CD14-positive monocyte (primary cell): ENCODE results near the gene CRABP2. TPM values are rescaled to one million over a fixed set of nuclear protein-coding genes. Genes with fewer than 3 reads are reported as not detected.

Source experiments
- DNase-seq, 3 donors: peaks; one replicate each; pipeline ENCODE4 v3.0.0-alpha.2; 2011 to 2022
- H2AFZ ChIP-seq: 2 replicates; pipeline ENCODE4 v1.6.0; 2012; ENCODE audit warnings: mild to moderate bottlenecking, low read depth, low read length, inconsistent platforms; ENCODE audit not compliant: insufficient read depth, poor library complexity, severe bottlenecking
- H3K27ac ChIP-seq, 2 donors: 1 replicate in 1 of 2; 2 replicates in 1 of 2; pipeline ENCODE4 v1.5.1; 2012 to 2013; ENCODE audit warnings: low read length in 2 of 2, control low read depth in 1 of 2, inconsistent platforms in 1 of 2, low read depth in 1 of 2, mild to moderate bottlenecking in 1 of 2
- H3K27me3 ChIP-seq, 2 donors: one replicate each; pipeline versions ENCODE4 v1.6.0 to v1.6.1; 2011 to 2013; ENCODE audit warnings: low read length in 2 of 2; ENCODE audit not compliant: control insufficient read depth in 2 of 2, insufficient read depth in 2 of 2
- H3K36me3 ChIP-seq, 2 donors: replicated peaks in 1 of 2; 1 replicate in 1 of 2; 2 replicates in 1 of 2; pipeline versions ENCODE4 v1.5.1 to v1.6.1; 2012 to 2013; ENCODE audit warnings: low read length in 2 of 2, control low read depth in 1 of 2, inconsistent platforms in 1 of 2, mild to moderate bottlenecking in 1 of 2; ENCODE audit not compliant: insufficient read depth in 2 of 2, control insufficient read depth in 1 of 2
- H3K4me1 ChIP-seq, 2 donors: 1 replicate in 1 of 2; 2 replicates in 1 of 2; pipeline versions ENCODE4 v1.5.1 to v1.6.1; 2012 to 2013; ENCODE audit warnings: low read length in 2 of 2, control low read depth in 1 of 2, inconsistent platforms in 1 of 2, mild to moderate bottlenecking in 1 of 2, moderate library complexity in 1 of 2; ENCODE audit not compliant: insufficient read depth in 2 of 2, control insufficient read depth in 1 of 2
- H3K4me2 ChIP-seq: replicated peaks from 2 replicates; pipeline ENCODE3; 2012; ENCODE audit warnings: low read length, moderate library complexity, mild to moderate bottlenecking; ENCODE audit not compliant: poor library complexity, severe bottlenecking; ENCODE audit errors: extremely low read depth
- H3K4me3 ChIP-seq, 3 experiments: fragments of 200-600 bp in 1 of 3; sonication (generic) in 1 of 3; replicated peaks in 1 of 3; 1 replicate in 2 of 3; 2 replicates in 1 of 3; pipeline ENCODE4 v1.5.1; 2011 to 2013; ENCODE audit warnings: low read length in 3 of 3, mild to moderate bottlenecking in 3 of 3, control low read depth in 2 of 3, low read depth in 2 of 3, inconsistent platforms in 1 of 3, moderate library complexity in 1 of 3
- H3K79me2 ChIP-seq: 2 replicates; pipeline ENCODE4 v1.6.0; 2012; ENCODE audit warnings: mild to moderate bottlenecking, control low read depth, inconsistent platforms, low read length, moderate library complexity; ENCODE audit not compliant: insufficient read depth
- H3K9ac ChIP-seq: 2 replicates; pipeline ENCODE4 v1.6.0; 2017; ENCODE audit warnings: low read length, mild to moderate bottlenecking; ENCODE audit not compliant: insufficient read depth, poor library complexity, severe bottlenecking
- H3K9me3 ChIP-seq, 2 donors: replicated peaks in 1 of 2; 1 replicate in 1 of 2; 2 replicates in 1 of 2; pipeline versions ENCODE4 v1.5.1 to v1.6.1; 2012 to 2013; ENCODE audit warnings: low read length in 2 of 2, control low read depth in 1 of 2; ENCODE audit not compliant: control insufficient read depth in 1 of 2, insufficient read depth in 1 of 2
- H4K20me1 ChIP-seq: 2 replicates; pipeline ENCODE4 v1.6.0; 2012; ENCODE audit warnings: mild to moderate bottlenecking, low read length, control low read depth, moderate library complexity; ENCODE audit not compliant: insufficient read depth
- H3K27ac Mint-ChIP-seq, 7 donors: one replicate each; pipeline ENCODE4 v1.8.0; 2020; ENCODE audit warnings: mild to moderate bottlenecking in 7 of 7, mixed read lengths in 7 of 7, moderate library complexity in 6 of 7, inconsistent platforms in 2 of 7
- H3K27me3 Mint-ChIP-seq, 3 donors: one replicate each; pipeline ENCODE4 v1.8.0; 2021 to 2022; ENCODE audit warnings: low read depth in 3 of 3, mild to moderate bottlenecking in 3 of 3, mixed read lengths in 3 of 3, moderate library complexity in 3 of 3, inconsistent platforms in 1 of 3
- H3K36me3 Mint-ChIP-seq, 2 donors: one replicate each; pipeline ENCODE4 v1.8.0; 2020; ENCODE audit warnings: mixed read lengths in 2 of 2, inconsistent platforms in 1 of 2, mild to moderate bottlenecking in 1 of 2
- H3K4me1 Mint-ChIP-seq: one replicate; pipeline ENCODE4 v1.8.0; 2020; ENCODE audit warnings: mild to moderate bottlenecking, mixed read lengths
- H3K4me3 Mint-ChIP-seq, 2 donors: one replicate each; pipeline ENCODE4 v1.8.0; 2020; ENCODE audit warnings: mild to moderate bottlenecking in 2 of 2, mixed read lengths in 2 of 2, moderate library complexity in 1 of 2
- H3K9me3 Mint-ChIP-seq, 7 donors: one replicate each; pipeline ENCODE4 v1.8.0; 2020 to 2022; ENCODE audit warnings: mixed read lengths in 7 of 7, mild to moderate bottlenecking in 6 of 7, moderate library complexity in 6 of 7, inconsistent platforms in 2 of 7
- CTCF ChIP-seq: fragments of 200-600 bp; IDR thresholded peaks from one replicate; pipeline ENCODE4 v1.8.0; 2022; ENCODE audit warnings: antibody characterized with exemption, mild to moderate bottlenecking
- WGBS: methylation state at CpG from one replicate; pipeline ENCODE4 v1.1.5; 2013; ENCODE audit warnings: missing lambda C conversion rate; ENCODE audit not compliant: insufficient coverage; 5-methylcytosine and 5-hydroxymethylcytosine counted together
- intact Hi-C, 2 donors: fragments of 100-400 bp; cut with micrococcal nuclease; formaldehyde crosslinking; loops; one replicate each; pipeline versions ENCODE4 v1.15.0 to v1.15.1; 2023
- polyA plus RNA-seq, 3 donors: library from polyadenylated mRNA; depleted of rRNA in 1 of 3; unstranded in 2 of 3; stranded (reverse) in 1 of 3; fragments of 300-500 nt in 2 of 3; fragments of >200 nt in 1 of 3; fragmentation: Illumina TruSeq in 2 of 3; gene quantifications; 1 replicate in 2 of 3; 2 replicates in 1 of 3; pipeline ENCODE4 v1.2.3, GENCODE V29; 2012 to 2021

The CRABP2 gene
- polyA plus RNA-seq, 3 donors: 0.23 to 1.8 TPM; not detected in 1

DNA sequence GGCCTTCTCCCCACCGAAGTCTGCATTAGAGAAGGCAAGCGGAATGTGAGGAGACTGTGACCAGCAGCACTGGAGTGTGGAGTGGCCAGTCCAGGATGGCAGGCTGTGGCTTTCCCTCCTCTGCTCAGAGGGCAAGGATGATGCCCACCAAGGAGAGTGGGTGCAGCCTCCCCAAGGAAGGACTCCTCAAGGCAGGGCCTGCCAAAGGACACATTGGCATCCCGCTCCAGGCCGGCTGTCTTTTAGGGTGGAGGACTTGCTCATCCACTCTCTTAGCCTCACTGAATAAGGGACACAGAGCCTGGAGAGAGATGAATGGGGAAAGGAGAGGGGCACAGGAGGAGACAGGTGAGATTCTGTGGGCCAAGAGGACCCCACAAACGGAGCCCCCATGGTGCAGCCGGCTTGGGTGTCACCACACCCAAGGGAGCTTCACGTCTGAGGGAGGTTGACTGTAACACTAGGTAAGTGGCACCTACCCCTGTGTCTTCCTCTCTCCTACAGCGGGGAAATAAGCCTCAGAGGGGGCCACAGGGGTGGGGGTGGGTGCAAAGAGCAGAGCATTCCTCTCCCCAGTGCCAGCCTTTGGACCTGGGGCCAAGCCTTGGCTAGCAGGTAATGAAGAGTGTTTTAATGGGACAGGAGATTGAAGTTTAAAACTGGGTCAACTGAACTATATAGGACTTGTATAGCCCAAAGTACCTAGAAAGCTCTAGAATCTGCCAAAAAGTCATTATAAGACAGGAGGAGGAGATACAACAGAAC, 24.0 kb downstream of the CRABP2 start:
- H3K4me1 Mint-ChIP-seq: peaks cover 16% of the 10 kb centered on the region
- H3K9me3 ChIP-seq: peaks cover 0 to 7% of the 10 kb centered on the region in 2 donors
- no peaks in the 10 kb centered on the region for H3K36me3 ChIP-seq
- peaks cover 0 to 7% of the 10 kb centered on the region in 2 donors for H3K4me1 ChIP-seq
- H3K4me2 ChIP-seq: no peak overlapping the region
- peaks cover 0 to 7% (median 2%) of the 10 kb centered on the region in 7 donors for H3K9me3 Mint-ChIP-seq
- H3K4me3 Mint-ChIP-seq: peak overlapping the region in 1 of 2 donors; percentile 40
- H3K4me3 ChIP-seq: no peak overlapping the region
- H3K36me3 Mint-ChIP-seq: peaks cover 0 to 4% of the 10 kb centered on the region in 2 donors
- intact Hi-C loops: no loop called here
- H3K27me3 ChIP-seq: peaks cover 31 to 59% of the 10 kb centered on the region in 2 donors
- H3K27me3 Mint-ChIP-seq: peaks cover 59 to 88% (median 69%) of the 10 kb centered on the region in 3 donors
- WGBS: 83% methylated on average over 3 of the region's 8 CpGs
- no peak overlapping the region for H3K9ac ChIP-seq
- H2AFZ ChIP-seq: no peak overlapping the region
- TF ChIP-seq CTCF: no peak
- no peaks in the 10 kb centered on the region for H4K20me1 ChIP-seq
- H3K27ac Mint-ChIP-seq: no peak overlapping the region
- H3K79me2 ChIP-seq: no peaks in the 10 kb centered on the region
- DNase-seq: no peak
- no peak overlapping the region for H3K27ac ChIP-seq

GRCh38 chr1:156680056-156680455, 25.3 kb downstream of the CRABP2 start:
- Mint-ChIP-seq H3K36me3 (peaks cover 0 to 4% of the 10 kb centered on the region in 2 donors), H3K27me3 (peaks cover 66 to 93% (median 75%) of the 10 kb centered on the region in 3 donors), H3K9me3 (peaks cover 0 to 11% (median 2%) of the 10 kb centered on the region in 7 donors), H3K27ac (no peak overlapping the region), H3K4me1 (peaks cover 16% of the 10 kb centered on the region), H3K4me3 (peak overlapping the region in 1 of 2 donors; percentile 40)
- no peak for TF ChIP-seq CTCF
- H3K4me2 ChIP-seq: no peak overlapping the region
- no peak overlapping the region for H3K27ac ChIP-seq
- intact Hi-C loops: no loop called here
- no peaks in the 10 kb centered on the region for H4K20me1 ChIP-seq
- H3K9me3 ChIP-seq: peaks cover 0 to 11% of the 10 kb centered on the region in 2 donors
- H3K4me1 ChIP-seq: peaks cover 0 to 7% of the 10 kb centered on the region in 2 donors
- no peak overlapping the region for H3K9ac ChIP-seq
- H3K27me3 ChIP-seq: peaks cover 38 to 72% of the 10 kb centered on the region in 2 donors
- H2AFZ ChIP-seq: no peak overlapping the region
- no peaks in the 10 kb centered on the region for H3K79me2 ChIP-seq
- H3K4me3 ChIP-seq: no peak overlapping the region
- no peak for DNase-seq
- WGBS: no CpG with 5 or more reads among the region's 2 CpGs
- no peaks in the 10 kb centered on the region for H3K36me3 ChIP-seq
